ENCODE results near the gene CBARP.
A peak's percentile ranks its signal among the peaks of the same experiment; 100 is the strongest.
"Not testable (repeated sequence)": the region's sequence is repeated elsewhere in the genome, so short reads cannot be mapped to it uniquely, and the experiment has no call there.

The CBARP gene

DNA sequence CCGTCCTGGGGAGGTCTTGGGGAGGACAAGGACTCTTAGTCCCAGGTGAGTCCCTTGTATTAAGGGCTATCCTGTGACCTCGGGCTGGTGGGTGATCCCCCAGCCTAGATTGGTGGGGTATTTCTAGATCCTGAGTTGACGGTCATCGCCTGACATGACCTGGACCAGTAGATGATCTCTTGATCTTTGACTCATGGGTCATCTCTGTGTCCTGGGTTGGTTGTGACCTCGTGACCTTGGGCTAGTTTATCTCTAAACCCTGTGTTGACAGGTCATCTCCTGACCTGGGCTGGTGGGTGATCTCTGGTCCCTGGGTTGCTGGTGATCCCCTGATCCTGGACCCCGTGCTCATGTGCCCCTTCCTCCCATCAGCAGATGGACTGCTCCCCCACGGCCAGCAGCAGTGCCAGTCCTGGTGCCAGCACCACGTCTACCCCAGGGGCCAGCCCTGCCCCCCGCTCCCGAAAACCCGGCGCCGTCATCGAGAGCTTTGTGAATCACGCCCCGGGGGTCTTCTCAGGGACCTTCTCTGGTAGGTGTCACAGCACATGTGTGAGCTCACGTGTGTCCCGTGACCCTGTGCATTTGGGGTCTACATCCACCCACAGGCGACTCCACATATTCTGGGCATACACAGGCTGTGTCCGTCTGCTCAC lies 16.9 kb upstream of the CBARP start:
- no peak overlapping the region for H3K4me3 ChIP-seq (ENCODE audit: low read depth, low read length)
- no peak for DNase-seq (ENCODE audit: low read depth)

DNA sequence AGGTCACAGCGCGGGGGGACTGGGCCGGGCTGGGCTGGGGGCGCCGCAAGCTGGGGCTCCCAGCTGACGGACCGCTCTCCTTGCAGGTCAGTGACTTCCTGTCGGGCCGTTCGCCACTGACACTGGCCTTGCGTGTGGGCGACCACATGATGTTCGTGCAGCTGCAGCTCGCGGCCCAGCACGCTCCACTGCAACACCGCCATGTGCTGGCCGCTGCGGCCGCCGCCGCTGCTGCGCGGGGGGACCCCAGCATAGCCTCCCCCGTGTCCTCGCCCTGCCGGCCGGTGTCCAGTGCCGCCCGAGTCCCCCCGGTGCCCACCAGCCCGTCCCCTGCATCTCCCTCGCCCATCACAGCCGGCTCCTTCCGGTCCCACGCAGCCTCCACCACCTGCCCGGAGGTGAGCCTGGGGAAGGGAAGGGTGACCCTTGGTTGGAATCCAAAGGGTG lies 16.3 kb upstream of the CBARP start:
- H3K4me3 ChIP-seq (ENCODE audit: low read depth, low read length): no peak overlapping the region
- no peak for DNase-seq (ENCODE audit: low read depth)

DNA sequence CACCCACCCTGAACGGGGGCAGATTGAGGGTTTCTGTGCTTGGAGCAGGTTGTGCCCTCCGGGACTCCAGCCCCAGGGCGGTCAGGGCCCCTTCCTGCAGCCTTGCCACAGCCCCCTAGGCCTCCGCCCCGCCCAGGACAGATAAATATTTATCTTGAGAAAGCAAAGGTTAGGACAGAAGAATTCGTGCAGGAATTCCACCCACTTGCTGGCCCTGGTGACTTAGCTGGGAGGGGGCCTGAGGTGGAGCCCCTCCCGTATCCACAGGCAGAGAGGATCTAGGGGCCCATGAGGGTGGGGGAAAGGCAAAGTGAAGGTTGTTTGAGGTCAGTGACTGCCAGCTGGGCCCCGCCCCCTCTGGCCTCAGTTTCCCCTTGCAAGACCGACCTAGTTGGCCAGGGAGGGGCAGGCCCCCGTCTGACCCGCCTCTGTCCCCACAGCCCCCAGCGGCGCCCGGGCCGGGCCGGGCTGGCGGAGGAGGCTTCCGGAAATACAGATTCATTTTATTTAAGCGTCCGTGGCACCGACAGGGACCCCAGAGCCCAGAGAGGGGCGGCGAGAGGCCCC lies 15.8 kb upstream of the CBARP start:
- peak overlapping the region; percentile 79 for H3K4me3 ChIP-seq (ENCODE audit: low read depth, low read length)
- DNase-seq (ENCODE audit: low read depth): no peak

DNA sequence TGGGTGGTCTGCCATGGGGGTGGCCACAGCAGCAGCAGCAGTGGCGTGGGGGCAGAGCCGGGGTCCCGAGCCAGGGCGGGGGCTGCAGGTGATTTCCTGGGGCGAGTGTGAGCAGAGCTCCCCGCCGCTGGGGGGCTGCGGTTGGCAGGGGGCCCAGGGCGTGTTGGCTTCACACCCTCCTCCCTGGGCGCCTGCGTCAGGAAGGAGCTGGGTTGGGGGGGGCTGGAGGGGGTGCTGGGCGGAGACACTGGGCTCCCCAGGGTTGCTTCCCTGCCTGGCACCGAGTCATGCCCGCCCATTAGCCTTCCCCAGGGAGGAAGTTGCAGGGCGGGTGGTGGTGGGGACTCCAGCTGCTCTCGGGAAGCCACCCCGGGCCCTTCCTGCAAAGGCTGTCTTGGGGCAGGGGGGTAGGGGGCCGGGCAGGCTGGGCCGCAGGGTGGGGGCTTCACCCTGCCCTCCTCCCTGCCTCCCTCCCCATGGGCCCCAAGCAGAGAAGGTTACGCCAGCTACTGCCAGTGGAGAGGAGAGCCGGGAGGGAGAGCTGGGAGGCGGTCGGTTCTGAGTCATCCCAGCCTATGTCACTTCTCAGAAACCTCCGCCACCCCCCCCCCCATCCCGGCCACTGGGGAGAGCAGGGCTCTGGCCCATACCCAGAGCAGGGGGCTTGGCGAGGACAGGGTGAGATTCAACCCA lies 15.2 kb upstream of the CBARP start:
- peak overlapping the region; percentile 79 for H3K4me3 ChIP-seq (ENCODE audit: low read depth, low read length)
- DNase-seq (ENCODE audit: low read depth): peak; percentile 95

DNA sequence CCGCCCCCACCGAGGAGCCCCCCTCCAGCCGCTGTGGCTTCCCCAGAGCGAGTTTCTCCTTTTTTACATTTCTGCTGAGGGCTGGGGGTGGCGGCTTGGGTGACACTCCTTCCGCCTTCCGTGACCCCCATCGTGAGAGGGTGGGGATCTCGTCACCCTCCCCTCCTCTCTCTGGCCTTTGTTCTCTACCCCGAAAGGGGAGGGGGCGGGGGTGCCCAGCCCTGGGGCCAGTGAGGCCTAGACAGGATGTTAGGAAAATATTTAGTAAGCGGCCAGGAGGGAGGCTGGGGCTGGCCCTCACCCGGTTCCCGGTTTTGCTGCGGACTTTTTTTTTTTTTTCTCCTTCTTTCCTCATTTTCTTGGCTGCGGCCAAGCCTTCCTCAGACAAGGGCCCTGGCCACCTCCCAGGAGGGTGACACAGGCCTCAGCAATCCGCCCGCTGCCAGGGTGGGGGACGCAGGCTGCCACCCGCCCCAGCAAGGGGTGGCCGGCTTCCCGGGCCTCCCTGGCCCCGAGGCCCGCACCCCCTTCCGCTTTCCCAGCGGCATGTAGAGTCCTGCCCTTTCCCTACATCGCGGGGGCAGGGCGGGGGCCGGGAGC lies 14.5 kb upstream of the CBARP start:
- peak overlapping the region; percentile 79 for H3K4me3 ChIP-seq (ENCODE audit: low read depth, low read length)
- peak; percentile 95 for DNase-seq (ENCODE audit: low read depth)

DNA sequence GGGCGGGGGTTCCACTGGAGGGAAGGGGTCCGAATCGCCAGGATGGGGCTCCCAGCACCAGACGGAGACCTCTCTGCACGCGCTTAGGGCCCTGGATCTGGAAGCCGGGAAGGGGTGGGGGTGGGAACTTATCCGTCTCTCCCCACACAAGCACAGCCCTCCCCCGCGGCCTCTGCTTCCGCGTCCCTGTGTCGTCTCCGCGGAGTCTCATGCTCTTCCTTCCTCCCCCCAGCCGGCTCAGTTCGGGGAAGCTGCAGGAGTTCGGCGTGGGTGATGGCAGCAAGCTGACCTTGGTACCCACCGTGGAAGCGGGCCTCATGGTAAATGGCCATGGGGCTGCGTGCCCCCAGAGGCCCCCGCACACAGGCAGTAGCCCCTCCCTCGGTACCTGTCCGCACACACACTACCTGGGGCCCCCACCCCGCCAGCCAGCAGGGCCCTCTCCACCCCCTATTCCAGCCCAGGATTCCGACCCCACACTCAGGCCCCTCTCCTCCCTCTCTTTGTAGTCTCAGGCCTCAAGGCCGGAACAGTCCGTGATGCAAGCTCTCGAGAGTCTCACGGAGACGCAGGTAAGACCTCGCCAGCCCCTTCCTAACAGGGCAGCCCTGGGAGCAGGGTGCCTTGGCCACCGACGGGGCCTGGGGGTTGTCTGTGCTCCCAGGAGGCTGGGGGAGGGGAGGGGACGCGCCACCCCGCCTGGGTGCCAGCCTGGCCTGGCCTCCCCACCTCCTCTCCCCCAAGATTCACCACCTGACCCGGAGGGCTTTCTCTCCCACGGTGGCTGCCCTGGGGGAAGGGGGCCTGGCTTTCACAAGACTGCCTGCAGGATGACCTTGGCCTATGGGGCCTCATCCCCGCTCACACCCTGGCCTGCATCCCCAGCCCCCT lies 13.8 kb upstream of the CBARP start:
- DNase-seq (ENCODE audit: low read depth): no peak
- H3K4me3 ChIP-seq (ENCODE audit: low read depth, low read length): peak overlapping the region; percentile 79

DNA sequence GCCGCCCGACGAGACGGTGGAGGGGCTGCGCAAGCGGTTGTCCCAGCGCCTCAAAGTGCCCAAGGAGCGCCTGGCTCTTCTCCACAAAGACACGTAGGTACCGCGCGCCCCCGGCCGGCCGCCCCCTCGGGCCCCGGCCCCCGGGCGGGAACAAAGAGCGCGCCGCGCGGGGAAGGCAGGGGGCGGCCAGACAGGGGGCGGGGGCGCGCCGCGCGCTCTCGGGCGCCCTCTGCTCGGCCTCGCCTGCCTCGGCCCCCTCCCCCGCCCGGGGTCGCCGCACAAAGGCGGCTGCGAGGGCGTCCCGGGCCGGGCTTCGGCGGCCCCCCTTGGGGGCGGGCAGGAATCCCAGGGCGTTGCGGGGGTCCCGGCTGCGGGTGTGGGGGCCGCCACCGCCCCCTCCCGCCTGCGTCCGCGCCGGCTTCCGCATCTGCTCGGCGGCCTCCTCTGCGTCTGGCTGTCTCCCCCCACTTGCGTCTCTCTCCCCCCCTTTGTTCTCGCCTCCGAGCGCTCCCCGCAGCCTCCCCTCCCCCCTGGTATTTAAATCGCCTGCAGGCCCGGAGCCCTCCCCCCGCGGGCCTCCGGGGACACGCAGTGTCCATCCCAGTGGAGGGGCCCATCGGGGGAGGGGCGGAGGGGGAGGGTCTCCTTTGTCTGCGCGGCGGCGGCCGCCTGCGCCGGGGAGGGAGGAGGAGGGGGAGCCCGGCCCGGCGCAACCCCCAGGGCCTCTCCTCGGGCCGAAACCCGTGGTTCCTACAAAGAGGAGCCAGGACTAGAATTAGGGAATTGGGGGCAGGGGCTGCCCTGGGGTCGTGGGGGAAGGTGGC lies 12.8 kb upstream of the CBARP start:
- no peak for DNase-seq (ENCODE audit: low read depth)
- peak overlapping the region; percentile 79 for H3K4me3 ChIP-seq (ENCODE audit: low read depth, low read length)

DNA sequence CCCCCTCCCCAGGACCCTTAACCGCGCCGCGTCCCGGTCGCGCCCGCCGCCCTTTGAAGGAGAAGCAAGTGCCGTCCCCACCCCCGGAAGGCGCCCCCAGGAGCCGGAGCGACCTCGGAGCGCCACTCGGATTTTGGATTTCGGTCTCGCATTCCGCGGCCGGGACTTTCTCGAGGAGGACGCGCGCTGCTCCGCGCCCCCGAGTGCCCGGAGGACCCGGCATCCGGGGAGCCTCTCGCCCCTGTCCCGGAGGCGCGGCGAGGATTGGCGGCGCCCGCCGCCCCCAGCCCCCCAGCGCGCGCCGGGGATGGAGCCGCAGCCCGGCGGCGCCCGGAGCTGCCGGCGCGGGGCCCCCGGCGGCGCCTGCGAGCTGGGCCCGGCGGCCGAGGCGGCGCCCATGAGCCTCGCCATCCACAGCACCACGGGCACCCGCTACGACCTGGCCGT lies 12.2 kb upstream of the CBARP start:
- H3K4me3 ChIP-seq (ENCODE audit: low read depth, low read length): peak overlapping the region; percentile 79

DNA sequence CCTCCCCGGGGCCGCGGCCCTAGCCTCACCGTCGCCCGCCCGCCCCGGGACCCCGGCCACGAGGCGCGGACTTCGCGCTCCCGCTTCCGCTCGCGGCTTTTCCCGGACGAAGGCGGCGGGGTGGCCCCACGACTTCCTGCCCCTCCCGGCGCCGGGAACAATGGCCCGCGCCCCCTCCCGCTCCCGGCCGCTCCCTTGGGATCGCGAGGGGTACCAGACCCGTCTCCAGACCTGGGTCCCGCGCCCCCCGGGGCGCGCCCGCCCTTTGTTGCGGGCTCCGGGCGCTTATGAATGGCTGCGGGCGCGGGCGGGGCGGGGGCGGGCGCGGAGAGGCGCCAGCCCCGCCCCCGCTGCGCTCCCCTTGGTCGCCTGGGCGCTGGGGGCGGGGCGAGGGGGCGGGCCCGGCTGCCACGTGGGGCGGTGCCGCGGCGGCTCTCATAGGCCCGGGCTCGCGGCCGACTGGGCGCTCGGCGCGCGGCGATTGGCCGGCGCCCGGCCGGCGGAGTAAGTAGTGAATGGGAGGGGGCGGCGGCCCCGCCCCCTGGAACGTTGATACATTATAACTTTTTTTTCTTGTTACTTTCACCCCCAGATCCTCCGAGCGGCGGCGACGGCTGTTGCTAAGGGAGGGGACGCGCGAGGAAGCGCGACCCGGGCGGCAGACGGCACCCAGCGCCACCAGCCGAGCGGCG lies 11.6 kb upstream of the CBARP start:
- H3K4me3 ChIP-seq (ENCODE audit: low read depth, low read length): peak overlapping the region; percentile 79

More for the DNA sequence above, 12.2 kb upstream of the CBARP start:
- no peak for DNase-seq (ENCODE audit: low read depth)

DNA sequence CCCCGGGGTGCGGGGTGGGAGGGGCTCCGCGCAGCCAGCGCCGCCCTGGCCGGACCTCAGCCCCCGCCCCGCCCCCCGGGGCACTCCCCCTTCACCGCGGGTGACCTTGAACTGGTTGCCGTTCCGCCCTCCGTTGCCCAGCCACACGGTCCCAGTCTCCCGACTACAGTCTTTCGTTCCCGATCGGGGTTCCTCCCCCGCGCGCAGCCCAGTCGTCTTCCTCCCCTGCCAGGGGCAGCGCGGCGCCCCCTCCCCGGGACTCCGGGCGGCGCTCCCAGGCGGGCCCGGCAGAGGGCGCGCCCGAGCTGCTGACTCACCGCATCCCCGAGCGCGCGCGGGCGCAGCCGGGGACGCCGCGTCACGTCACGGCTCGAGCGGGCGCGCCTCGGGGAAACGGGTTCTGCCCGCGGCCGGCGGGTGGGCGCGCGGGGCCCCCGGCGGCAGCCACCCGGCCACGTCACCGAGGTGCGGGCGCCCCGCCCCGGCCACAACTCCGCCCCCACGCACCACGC lies 11.0 kb upstream of the CBARP start:
- no peak for DNase-seq (ENCODE audit: low read depth)
- H3K4me3 ChIP-seq (ENCODE audit: low read depth, low read length): peak overlapping the region; percentile 63

More for the DNA sequence above, 11.6 kb upstream of the CBARP start:
- peak; percentile 84 for DNase-seq (ENCODE audit: low read depth)

DNA sequence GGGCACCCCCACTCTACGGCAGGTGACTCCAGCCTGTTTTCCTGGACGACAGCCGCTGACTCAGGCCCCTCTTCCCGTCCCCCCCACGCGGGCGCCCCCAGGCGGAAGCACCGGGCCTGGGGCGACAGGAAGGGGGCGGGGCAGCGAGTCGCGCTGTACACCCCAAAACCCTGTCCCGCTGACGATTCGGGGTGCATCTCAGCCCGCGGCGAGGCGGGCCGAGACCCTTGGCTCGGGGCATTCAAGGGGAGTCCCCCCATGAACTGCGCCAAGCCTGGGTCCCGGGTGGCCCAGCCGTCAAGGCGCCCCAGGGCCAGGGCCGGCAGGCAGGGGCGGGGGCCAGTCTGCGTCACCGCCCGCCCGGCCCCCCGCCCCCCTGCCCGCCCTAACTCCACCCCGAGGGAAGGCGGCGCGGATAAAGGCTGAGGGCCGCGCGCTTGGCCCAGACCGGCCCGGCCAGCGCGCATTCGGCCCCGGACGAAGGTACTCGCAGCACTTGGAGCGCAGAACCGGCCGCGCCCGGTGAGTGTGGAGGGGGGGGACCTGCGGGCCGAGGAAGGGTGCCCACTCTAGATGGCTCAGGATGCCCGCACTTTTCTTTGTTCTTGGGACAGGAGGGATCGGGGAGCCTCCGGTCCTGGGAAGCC lies 10.5 kb upstream of the CBARP start, which contains the start of gene MIDN:
MIDN (plus strand) TSS at position 445 of the 647 bp plus-strand sequence. CDS start 1,714 bp downstream, outside the sequence.
- peak; percentile 62 for DNase-seq (ENCODE audit: low read depth)
- H3K4me3 ChIP-seq (ENCODE audit: low read depth, low read length): peak within 1 kb of the TSS; percentile 63

DNA sequence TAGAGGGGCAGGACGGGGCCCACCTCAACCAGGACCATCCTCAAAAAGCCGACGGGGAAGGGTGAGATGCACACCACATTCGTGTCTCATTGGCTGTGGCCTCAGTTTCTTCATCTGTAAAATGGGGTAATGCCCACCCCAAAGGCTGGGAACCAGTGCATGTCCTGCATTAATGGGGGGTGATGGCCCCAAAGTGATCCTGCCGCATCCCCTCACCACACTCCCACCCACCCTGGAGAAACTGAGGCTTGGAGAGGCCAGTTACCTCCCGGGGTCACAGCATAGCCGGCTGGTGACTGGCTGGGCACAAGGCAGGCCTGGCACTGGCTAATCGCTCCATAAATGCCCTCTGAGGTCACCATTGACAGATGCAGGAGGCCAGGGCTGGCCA lies 9.9 kb upstream of the CBARP start:
- H3K4me3 ChIP-seq (ENCODE audit: low read depth, low read length): peak overlapping the region; percentile 63
- no peak for DNase-seq (ENCODE audit: low read depth)

DNA sequence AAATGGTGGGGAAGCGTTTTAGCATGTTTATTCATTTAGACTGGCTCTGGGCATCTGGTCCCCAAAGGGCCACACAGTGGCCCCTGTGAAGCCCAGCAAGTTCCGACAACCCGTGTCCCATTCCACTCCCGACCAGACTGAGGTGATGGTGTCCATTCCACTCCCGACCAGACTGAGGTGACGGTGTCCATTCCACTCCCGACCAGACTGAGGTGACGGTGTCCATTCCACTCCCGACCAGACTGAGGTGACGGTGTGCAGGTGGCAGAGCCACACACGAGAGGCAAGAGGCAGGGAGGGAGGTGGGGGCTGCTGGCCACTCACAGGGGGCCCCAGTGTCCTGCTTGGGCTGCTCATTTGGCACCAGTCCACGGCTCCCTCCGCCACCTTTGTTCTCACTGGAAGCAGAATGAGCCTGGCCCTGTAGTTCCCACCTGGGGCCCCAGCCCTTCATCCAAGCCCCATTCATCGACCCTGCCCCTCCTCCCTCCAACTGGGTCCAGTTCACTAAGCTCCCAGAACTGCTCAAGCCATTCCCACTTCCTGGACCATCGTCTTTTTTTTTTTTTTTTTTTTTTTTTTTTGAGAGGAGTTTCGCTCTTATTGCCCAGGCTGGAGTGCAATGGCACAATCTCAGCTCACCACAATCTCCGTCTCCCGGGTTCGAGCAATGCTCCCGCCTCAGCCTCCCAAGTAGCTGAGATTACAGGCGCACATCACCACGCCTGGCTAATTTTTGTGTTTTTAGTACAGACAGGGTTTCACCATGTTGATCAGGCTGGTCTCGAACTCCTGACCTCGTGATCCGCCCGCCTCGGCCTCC lies 8.7 kb upstream of the CBARP start:
- not testable (repeated sequence) for DNase-seq (ENCODE audit: low read depth)

DNA sequence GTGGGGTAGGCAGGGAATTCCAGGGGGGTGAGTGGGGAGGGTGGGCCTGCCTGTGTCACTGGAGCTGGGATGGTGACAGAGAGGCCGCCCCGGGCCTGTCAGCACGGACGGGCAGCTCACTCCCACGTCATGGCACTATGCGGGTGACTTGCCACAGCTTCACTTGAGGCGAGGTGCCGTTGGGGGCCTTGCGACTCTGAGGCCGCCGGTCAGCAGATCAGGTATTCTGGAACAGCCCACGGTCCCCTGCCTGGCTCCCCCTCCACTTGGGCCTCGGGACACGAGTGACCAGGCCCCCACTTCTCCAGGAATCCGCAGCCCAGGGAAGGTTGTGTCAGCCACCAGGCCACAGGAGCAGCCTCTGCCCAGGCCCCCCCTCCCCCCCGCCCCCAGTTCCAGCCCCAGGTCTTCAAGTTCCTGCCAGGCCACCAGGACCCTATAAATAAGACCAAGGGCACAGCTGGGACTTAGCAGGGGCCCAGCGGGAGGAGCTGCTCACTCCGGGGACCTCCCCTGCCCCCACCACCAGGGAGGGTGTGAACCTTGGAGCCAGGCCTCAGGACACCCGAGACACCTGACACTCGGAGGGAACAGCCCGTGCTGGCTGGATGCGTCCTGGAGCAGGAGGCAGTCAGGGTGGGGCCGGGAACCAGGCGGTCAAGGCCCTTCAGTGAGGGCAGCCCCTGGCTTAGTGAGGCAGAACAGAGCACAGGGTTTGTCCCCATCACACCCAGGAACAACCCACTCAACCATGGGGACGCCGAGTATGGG lies 7.9 kb upstream of the CBARP start:
- no peak for DNase-seq (ENCODE audit: low read depth)
- H3K4me3 ChIP-seq (ENCODE audit: low read depth, low read length): no peak overlapping the region

More for the DNA sequence above, 8.7 kb upstream of the CBARP start:
- H3K4me3 ChIP-seq (ENCODE audit: low read depth, low read length): not testable (repeated sequence)

DNA sequence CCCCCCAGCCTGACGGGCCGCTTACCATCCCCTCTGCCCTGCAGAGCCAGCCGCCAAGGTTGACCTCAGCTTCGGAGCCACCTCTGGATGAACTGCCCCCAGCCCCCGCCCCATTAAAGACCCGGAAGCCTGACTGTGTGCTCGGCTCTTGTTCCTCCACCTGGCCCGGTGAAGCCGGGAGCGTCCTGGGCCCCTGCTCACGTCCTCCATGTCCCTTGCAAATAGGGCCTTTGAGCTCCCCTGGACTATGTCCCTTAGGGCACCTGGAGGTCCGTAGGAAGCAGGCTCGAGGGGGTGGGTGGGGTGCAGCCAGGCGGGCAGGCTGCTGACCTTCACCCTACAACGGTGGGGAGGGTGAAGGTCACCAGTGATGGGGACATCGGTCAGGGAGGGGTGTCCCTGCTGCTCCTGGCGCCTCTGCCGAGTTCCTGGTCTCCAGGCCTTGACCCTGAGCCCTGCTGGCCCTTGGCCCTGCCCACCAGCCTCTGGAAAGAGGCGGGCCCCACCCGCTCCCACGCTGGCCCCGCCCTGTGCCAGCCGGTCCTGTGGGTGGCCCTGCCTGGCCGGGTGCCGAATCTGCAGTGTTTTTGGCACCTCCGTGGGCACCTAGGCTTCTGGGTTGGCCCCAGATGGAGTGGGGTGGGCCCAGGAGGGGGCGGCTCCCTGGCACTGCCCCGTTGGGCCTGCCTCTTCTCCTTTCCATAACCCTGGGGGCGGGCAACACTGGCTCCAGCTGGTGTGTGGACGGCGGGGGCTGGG lies 7.1 kb upstream of the CBARP start:
- no peak for DNase-seq (ENCODE audit: low read depth)

More for the DNA sequence above, 7.1 kb upstream of the CBARP start:
- no peak overlapping the region for H3K4me3 ChIP-seq (ENCODE audit: low read depth, low read length)
